ENCODE measurements around the gene DLST.

DNA sequence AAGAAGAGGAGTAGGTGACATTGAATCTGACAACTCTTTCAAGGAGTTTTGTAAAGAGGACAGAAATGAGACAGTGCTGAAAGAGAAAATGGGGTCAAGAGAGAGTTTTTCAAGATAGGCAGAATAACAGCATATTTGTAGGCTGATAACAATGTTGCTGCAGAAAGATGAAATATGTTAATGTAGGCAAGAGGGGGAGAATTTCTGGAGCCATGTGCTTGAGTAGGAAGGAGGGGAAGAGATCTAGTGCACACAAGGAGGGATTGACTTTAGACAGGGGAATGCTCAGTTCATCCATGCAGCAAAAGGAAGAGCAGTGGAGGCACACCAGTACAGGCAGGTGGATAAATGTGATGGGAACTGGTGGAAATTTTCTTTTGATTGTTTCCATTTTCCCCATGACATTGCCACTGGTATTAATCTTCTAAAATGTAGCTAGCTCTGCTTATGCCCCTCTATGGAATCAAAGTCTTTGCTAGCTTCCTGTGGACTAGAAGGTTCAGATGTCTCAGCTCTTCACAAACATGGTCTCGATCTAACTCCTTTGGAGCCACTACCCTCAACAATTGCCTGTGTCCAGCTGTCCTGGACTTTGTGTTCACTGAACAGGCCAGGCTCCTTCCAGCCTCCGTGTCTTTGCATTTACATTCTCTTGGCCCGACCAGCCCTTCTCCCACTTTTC lies 14.9 kb upstream of the DLST start:
- TF ChIP-seq CTCF (IDR thresholded peaks at IDR 0.05) (no peak), POLR2A (IDR thresholded peaks at IDR 0.05) (no peak)
